HG02884 (cell line): ENCODE results near the gene ACADL.
A peak's percentile ranks its signal among the peaks of the same experiment; 100 is the strongest.

ENCODE experiments used
- ATAC-seq: cut with Tn5 transposase; IDR thresholded peaks from one replicate; pipeline ENCODE4 v1.9.1; 2021; ENCODE audit warnings: mild to moderate bottlenecking, moderate library complexity; ENCODE audit not compliant: unreplicated experiment

ACADL gene

DNA sequence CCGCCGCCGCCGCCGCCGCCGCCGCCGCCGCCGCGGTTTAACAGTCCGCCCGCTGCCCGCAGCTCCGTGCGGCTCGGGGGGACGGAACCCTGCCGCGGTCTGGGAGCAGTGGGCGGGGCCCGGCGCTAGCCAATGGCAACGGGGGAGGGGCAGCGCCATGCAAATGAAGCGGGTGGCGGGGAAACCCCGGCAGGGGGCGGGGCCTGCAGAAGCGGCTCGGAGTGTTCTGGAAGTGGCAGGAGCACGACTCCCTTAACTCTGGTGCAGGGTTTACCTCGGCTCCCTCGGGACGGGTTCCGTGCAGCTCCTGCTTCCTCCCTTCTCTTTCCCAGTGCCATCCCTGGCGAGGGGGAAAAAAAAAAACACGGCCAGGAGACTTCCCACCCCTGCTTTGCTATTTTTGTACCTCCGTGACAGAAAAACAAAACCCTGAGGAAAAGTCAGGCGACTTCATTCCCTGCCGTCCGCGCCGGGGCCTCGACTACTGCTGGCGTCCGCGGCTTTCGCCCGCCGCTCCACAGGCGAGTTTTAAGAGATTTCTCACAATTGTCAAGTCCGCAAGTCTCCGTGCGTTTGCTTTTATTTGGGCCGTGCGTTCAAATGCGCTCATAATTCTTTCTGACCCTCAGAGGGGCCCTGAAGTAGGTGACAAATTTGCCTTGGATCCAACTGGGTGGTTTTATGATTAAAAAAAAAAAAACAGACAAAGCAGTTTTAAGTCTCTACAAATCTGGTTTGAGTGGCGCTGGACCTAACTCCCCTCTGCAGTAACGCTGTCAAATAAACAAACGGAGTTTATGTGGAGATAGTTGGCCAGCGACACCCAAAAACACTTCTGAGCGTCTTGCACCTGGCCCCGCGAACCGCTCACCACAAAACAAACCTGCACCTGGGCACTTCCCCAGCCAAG is 53.7 kb downstream of the ACADL start, which contains the start of gene KANSL1L:
Gene KANSL1L, minus strand, starts transcription at position 101 of the 910 bp plus-strand sequence. CDS start 16,827 bp downstream, outside the sequence.
- ATAC-seq, result peak; percentile 59

DNA sequence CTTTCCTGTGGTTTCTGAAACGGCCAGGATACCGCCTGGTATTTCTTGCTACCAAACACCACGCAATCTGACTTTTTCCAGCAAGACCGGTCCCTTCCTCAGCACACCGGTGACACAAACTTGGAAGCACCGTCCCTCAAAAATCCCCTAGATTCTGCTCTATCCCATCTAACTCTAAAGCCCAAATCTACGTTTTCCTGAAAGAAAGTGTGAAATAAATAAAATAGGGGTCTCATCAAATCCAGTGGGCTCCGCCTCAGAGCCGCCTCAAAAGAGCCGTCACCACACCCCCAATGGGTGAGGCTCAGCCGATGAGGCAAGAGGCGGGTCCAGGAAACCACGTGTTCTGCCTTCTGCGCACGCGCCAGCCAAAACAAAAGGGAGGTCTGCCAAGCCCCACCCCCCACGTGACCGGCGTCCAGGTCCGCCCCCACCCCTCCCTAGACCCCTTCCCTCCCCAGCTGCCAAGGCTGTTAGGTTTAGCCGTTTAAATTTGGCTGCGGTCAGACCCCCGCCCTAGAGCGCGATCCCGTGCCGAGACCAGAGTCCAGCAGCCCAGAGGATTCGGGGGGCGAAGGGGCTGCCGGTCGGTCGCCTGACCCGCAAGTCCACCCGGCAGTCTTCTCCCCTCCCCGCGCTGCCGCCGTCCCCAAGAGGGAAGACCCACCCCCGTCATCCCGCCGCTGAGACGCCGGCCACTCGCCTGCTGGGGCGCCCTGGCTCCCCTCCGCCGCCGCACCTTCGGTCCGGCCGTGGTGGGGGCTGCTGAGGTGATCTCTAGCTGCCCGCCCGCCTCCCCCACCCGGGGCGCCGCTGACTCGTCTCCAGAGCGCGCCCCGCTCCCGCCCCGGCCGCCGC is 54.6 kb downstream of the ACADL start:
- ATAC-seq, result peak; percentile 55

GRCh38 chr2:210170196-210170445 is 55.1 kb downstream of the ACADL start:
- no peak for ATAC-seq

- ATAC-seq, result peak; percentile 36
Observed at GRCh38 chr2:210169516-210170195, 55.6 kb downstream of the ACADL start.

DNA sequence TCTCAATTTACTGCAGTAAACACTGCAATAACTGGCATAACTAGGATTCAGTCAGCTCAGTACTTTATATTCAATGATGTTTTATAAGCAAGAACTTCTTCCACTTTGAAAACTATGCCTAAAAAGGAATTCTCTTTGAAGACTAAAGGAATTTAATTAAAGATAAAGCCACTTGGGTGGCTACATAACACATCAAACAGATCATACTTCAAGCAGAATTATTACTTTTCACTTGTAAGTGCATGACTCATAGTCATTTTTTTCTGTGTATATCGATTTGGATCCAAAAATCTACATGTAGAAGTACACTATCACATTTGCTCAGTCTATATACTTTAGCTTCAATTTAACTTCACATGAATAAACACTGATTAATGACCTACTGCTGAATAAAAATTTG is 58.0 kb downstream of the ACADL start:
- no peak for ATAC-seq

- ATAC-seq, result no peak
Observed at GRCh38 chr2:210162466-210163124, 62.7 kb downstream of the ACADL start.

DNA sequence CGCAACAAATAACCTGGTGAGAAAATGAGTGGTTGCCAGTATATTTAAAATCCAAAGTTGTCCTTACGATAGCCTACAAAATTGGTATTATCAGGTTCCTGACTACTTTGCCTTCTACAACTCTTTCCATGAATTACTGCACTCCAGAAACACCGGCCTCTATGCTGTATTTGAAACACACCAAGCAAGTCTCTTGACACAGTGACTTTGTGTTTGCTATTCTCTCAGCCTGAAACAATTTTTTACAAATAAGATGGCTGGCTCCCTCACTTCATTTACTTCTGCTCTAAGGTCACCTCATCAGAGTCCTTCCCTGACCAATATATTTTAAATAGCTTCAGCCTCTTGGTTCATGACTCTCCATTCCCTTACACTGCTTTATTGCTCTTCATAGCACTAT is 66.2 kb downstream of the ACADL start:
- ATAC-seq, result no peak

- no peak for ATAC-seq
Observed at GRCh38 chr2:210158236-210158635, 67.0 kb downstream of the ACADL start.

GRCh38 chr2:210157526-210157925 is 67.7 kb downstream of the ACADL start:
- no peak for ATAC-seq

DNA sequence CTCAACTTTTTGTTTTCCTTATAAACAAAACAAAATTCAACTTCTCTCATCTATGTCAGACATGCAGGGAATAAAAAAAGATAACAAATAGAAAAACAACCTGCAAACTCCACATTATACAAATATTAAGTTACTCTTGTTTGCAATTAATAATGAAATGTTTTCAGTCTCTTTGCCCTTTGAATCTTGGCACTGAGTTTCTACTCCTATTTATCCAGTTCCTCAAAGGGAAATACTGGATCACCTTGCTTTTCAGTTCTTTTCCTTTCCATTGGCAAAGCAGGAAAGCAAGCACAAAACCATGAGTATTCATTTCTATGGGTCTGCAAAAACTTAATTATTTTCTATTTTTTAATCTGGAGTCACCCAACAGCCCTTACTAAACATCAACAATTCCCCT is 77.6 kb downstream of the ACADL start:
- no peak for ATAC-seq
